GM21526 (cell line): ENCODE data around the gene THAP11.
"Not testable (repeated sequence)": the region's sequence is repeated elsewhere in the genome, so short reads cannot be mapped to it uniquely, and the experiment has no call there.

Experiments
- ATAC-seq: cut with Tn5 transposase; IDR thresholded peaks from one replicate; pipeline ENCODE4 v1.9.1; 2021; ENCODE audit warnings: moderate library complexity; ENCODE audit not compliant: unreplicated experiment, low FRiP score

Gene THAP11

GRCh38 chr16:67833415-67834241 lies 8.5 kb upstream of the THAP11 start:
- peak; percentile 89 for ATAC-seq

DNA sequence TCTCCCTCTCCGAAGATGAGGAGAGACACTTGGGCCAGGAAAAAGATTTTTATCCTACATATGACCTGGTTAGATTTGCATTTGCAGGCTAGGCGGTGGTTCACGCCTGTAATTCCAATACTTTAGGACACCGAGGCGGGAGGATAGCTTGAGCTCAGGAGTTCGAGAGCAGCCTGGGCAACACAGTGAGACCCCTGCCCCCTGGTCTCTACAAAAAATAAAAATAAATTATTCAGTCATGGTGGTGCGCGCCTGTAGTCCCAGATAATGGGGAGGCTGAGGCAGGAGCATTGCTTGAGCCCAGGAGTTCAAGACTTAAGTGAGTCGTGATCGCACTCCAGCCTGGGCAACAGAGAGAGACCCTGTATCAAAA lies 7.9 kb upstream of the THAP11 start:
- no peak for ATAC-seq

GRCh38 chr16:67837190-67837589 lies 4.9 kb upstream of the THAP11 start:
- not testable (repeated sequence) for ATAC-seq

DNA sequence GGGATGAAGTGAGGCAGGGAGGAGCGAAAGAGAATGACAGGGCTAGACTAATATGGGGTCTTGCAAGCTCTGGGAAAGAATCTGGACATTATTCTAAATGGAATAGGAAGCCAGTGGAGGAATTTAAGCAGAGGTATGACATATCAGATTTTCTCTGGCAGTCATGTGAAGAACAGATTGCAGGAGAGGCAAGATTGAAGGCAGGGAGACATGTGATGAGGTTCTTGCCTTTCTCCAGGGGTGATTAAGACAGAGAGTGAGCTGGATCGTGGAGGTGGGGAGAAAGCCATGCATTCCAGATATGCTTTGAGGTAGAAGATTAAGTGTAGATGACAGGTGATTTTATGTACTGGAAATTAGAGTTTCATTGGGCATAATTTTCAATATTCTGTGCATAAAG lies 4.3 kb upstream of the THAP11 start:
- ATAC-seq = no peak

GRCh38 chr16:67841198-67841815 lies 813 bp upstream of the THAP11 start:
- ATAC-seq = peak; percentile 3

DNA sequence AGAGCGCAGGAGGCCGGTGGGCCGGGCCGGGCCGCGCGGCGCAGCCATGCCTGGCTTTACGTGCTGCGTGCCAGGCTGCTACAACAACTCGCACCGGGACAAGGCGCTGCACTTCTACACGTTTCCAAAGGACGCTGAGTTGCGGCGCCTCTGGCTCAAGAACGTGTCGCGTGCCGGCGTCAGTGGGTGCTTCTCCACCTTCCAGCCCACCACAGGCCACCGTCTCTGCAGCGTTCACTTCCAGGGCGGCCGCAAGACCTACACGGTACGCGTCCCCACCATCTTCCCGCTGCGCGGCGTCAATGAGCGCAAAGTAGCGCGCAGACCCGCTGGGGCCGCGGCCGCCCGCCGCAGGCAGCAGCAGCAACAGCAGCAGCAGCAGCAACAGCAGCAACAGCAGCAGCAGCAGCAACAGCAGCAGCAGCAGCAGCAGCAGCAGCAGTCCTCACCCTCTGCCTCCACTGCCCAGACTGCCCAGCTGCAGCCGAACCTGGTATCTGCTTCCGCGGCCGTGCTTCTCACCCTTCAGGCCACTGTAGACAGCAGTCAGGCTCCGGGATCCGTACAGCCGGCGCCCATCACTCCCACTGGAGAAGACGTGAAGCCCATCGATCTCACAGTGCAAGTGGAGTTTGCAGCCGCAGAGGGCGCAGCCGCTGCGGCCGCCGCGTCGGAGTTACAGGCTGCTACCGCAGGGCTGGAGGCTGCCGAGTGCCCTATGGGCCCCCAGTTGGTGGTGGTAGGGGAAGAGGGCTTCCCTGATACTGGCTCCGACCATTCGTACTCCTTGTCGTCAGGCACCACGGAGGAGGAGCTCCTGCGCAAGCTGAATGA lies 606 bp downstream of the THAP11 start:
- peak; percentile 8 for ATAC-seq

GRCh38 chr16:67843343-67843765 lies 1.2 kb downstream of the THAP11 start:
- no peak for ATAC-seq

GRCh38 chr16:67844497-67844896 lies 2.4 kb downstream of the THAP11 start:
- no peak for ATAC-seq

- ATAC-seq = no peak
Observed at GRCh38 chr16:67845291-67846062, 3.4 kb downstream of the THAP11 start.

DNA sequence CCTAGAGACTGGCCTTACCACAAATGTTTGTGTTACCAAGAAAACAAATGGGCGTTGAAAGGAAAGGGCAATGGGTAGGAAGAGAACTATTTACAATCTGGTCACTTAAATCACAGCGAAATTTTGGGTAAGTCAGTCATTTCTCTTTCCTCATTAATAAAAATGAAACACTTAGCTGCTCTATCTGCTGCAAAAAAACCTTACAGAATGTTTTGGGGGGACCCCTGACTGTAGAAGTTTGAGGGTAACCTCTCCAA lies 3.9 kb downstream of the THAP11 start:
- ATAC-seq = no peak

- ATAC-seq = peak; percentile 44
Observed at GRCh38 chr16:67846320-67847063, 4.4 kb downstream of the THAP11 start, which contains the start of gene NUTF2. NUTF2 (plus strand) TSS chr16:67846933; CDS start chr16:67865131, 18,198 bp downstream.

GRCh38 chr16:67847064-67847861 lies 5.1 kb downstream of the THAP11 start, which contains the start of gene CENPT:
CENPT (minus strand) TSS chr16:67847693; CDS start chr16:67833859, 13,834 bp downstream.
- peak; percentile 40 for ATAC-seq

GRCh38 chr16:67848118-67848517 lies 6.0 kb downstream of the THAP11 start:
- no peak for ATAC-seq

DNA sequence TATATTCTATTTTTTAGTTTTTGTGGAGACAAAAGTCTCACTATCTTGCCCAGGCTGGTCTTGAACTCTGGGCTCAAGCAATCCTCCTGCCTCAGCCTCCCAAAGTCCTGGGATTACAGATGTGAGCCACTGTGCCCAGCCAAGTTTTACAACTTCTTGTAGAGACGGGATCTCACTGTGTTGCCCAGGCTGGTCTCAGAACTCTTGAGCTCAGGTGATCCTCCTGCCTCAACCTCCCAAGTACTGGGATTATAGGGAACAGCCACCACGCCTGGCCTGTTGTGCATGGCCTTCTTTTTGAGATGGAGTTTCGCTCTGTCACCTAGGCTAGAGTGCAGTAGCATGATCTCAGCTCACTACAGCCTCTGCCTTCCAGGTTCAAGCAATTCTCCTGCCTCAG lies 11.6 kb downstream of the THAP11 start:
- ATAC-seq = no peak

DNA sequence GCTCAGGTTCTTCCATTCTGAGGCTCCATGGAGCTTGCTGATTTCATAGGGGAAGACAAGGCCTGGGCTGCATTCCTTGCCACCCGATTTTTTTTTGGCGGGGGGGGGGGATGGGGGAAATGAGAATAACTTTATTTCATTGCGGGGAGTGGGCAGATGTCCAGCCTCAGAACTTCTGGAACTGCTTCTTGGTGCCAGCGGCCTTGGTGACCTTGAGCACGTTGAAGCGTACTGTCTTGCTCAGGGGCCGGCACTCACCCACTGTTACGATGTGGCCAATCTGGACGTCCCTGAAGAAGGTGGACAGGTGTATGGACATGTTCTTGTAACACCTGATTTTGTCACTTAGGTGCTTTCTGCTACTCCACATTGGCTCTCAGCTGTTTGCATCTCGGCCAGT lies 13.7 kb downstream of the THAP11 start:
- no peak for ATAC-seq

DNA sequence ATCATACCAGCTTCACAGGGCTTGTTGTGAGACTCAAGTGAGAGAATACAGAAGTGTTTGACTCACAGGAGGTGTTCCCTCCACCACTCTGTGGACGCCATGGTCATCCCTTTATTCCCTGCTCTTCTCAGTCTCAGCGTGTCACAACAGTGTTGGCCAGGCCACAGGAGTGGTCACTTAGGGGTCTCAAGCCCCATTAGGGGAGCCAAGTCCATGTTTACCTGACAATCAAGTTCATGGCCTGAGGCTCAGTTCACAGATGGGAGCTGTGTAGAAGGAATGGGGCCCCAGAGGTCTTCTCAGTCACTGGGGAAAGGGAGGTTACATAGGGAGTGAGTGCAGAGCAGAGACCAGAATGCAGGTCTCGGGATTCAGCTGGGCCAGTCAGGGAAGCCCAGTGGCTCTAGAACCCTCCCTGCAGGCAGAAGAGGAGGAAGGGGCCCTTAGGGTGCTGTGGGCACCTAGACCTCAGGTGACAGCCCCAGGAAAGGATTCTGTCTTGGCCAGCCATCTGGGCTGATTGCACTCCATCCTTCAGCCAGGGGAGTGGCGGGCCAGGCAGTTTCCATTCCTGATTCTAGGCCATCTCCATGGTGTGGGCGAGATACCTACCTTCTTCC lies 14.9 kb downstream of the THAP11 start:
- ATAC-seq = no peak

DNA sequence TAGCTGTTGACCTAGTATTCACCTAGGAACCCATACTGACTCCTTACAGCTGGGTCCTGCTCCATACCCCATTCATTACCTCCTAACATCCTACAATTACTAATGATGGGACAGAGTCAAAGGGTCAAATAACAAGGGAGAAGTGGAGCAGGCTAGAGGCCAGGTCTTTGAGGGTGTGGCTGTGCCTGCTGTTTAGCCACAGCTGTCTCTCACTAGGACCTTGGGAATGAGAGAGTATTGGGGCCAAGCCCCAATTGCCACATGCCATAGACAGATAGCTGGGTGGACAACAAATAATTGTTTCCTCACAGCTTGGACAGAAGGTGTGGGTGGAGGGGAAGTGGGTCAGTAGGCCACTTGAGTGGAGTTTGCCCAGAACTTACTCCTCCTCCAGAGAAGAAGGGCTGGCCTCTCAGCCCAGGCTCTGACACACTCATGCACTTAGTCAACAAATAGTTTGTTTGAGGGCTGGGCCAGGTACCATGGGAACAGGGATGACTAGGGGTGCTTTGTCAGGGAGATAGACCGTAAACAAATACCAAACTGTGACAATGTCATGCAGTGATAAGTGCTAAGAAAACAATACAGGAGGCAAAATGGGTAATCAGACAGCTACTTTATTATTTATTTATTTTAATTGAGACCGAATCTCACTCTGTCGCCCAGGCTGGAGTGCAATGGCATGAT lies 15.6 kb downstream of the THAP11 start:
- ATAC-seq = no peak

DNA sequence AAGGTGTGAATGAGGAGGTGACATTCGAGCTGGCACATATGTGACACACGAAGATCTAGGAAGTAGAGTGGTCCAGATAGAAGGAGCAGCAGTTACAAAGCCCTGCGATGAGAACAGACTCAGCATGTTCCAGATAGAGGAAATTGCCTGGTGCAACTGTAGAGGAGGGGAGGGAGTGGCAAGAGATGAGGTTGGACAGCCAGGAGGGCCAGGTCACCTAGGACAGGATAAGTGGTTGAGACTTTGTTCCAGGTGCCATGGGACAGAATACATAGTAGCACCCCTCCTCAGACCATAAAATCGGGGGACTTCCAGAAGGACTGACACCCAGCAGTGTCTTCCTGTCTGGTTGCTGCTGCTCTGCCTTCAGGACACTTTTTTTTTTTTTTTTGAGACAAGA lies 16.4 kb downstream of the THAP11 start:
- no peak for ATAC-seq
